Sigmoid colon (tissue), 7 donors: ENCODE data around the gene RAB36. TPM values are rescaled to one million over a fixed set of nuclear protein-coding genes. Genes with fewer than 3 reads are reported as not detected.

Experiments
- DNase-seq: peaks from one replicate; pipeline ENCODE4 v3.0.0-alpha.2; 2019
- H3K27ac ChIP-seq, 4 donors: fragments of 200-600 bp; sonication (generic); one replicate each; pipeline ENCODE4 v1.5.1; 2016 to 2019; ENCODE audit warnings: mild to moderate bottlenecking in 1 of 4
- H3K27me3 ChIP-seq, 3 donors: fragments of 200-600 bp; sonication (generic); one replicate each; pipeline ENCODE4 v1.5.1; 2019; ENCODE audit warnings: mild to moderate bottlenecking in 1 of 3
- H3K36me3 ChIP-seq, 4 donors: fragments of 200-600 bp; sonication (generic); one replicate each; pipeline ENCODE4 v1.5.1; 2016 to 2019
- H3K4me1 ChIP-seq, 4 donors: fragments of 200-600 bp; sonication (generic); one replicate each; pipeline ENCODE4 v1.5.1; 2017 to 2019
- H3K4me3 ChIP-seq, 4 donors: fragments of 200-600 bp; sonication (generic); one replicate each; pipeline ENCODE4 v1.5.1; 2017 to 2019; ENCODE audit warnings: mild to moderate bottlenecking in 2 of 4, moderate library complexity in 1 of 4
- H3K9me3 ChIP-seq, 4 donors: fragments of 200-600 bp in 3 of 4; sonication (generic) in 3 of 4; one replicate each; pipeline versions ENCODE4 v1.5.1 to v1.6.1; 2013 to 2019
- EP300 ChIP-seq, 4 donors: sonication (generic); formaldehyde crosslinking; IDR thresholded peaks; one replicate each; pipeline ENCODE4 v1.6.1; 2017; ENCODE audit warnings: antibody characterized with exemption in 4 of 4
- POLR2A ChIP-seq, 2 donors: fragments of 450-650 bp; IDR thresholded peaks; one replicate each; pipeline ENCODE4 v1.6.1; 2016; ENCODE audit warnings: antibody characterized with exemption in 2 of 2, mild to moderate bottlenecking in 2 of 2, moderate library complexity in 2 of 2
- POLR2AphosphoS5 ChIP-seq, 4 donors: sonication (generic); formaldehyde crosslinking; IDR thresholded peaks; one replicate each; pipeline ENCODE4 v1.6.1; 2017; ENCODE audit warnings: antibody characterized with exemption in 4 of 4
- WGBS, 2 donors: extraction: QIAGEN DNeasy Blood & Tissue Kit; methylation state at CpG; one replicate each; pipeline ENCODE4 v1.1.7; 2013; 5-methylcytosine and 5-hydroxymethylcytosine counted together
- intact Hi-C: fragments of 100-400 bp; cut with DNase I; formaldehyde crosslinking; loops from one replicate; pipeline ENCODE4 v1.15.1; 2023
- polyA plus RNA-seq, 3 donors: library from polyadenylated mRNA; stranded (reverse); fragments of 200-250 nt; gene quantifications; one replicate each; pipeline ENCODE4 v1.2.3, GENCODE V29; 2013
- total RNA-seq, 4 donors: library from RNA; depleted of rRNA; stranded (reverse); fragments of >200 nt; gene quantifications; one replicate each; pipeline ENCODE4 v1.1.0, GENCODE V29; 2016
- TF ChIP-seq, protein P1 (sequence below), 4 experiments: fragments of 450-650 bp in 3 of 4; fragments of 200-600 bp in 1 of 4; IDR thresholded peaks; one replicate each; pipeline ENCODE4 v1.5.1; 2016 to 2019; ENCODE audit warnings: antibody characterized with exemption in 4 of 4, mild to moderate bottlenecking in 3 of 4, moderate library complexity in 2 of 4
- donor health status: healthy with polysubstance abuse.
- donor health status: Bipolar disorder and iron deficiency.
- donor health status: healthy.

Gene RAB36
- total and polyA plus RNA-seq, 7 donors, result 0.23 to 5.3 (median 2.1) TPM

DNA sequence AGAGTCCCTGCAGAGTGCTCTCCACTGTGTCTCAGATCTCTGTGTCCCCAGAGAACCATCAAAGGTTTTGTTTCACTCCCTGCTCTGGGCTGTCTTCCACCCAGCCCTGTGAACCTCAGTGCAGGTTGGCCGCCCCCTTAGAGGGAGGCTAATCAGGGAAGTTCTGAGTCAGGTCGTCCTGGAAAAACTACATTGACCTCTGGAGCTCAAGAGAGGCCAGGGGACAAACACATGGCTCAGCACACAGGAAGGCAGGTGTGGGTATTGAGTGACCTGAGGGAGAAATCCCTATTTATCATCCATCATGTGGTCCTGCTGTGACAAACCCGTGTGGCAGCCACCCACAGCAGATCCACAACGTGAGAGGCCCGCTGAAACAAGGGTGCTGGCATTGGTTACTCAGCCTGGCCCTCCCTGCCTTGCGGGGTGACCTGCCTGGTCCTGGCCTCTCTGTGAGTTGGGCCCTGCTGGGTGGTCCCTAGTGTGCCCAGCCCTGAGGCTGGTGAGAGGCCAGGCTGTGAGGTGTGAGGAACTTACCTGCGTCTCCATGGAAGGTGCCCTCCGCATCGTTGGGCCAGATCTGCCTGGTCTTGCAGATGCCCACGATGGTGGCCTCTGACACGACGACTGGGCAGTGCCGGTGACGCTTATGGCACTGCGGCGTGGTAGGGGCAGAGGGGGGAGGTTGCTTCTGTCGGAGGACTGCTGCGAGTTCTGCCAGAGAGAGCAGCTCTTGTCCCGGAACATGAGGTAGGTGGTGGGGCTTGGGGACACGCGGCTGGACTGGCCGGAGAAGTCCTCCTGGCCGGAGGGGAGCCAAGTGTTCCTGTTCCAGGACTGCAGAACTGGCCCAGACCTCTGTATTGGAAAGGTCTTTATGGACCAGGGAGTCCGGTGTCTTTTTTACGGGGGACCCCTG lies 34.4 kb downstream of the RAB36 start:
- H3K9me3 ChIP-seq, result no peaks in the 10 kb centered on the region
- peak overlapping the region; percentile 33 to 77 (median 72) for H3K4me3 ChIP-seq
- intact Hi-C loops, result loop anchor here (5.0 to 10.0 kb wide), 2 partner anchors 208 to 345 kb away; no protein-coding TSS in a partner anchor
- TF ChIP-seq POLR2AphosphoS5 (IDR thresholded peaks at IDR 0.05), result peak in 1 of 4 donors; percentile 24
- TF ChIP-seq, protein P1, sequence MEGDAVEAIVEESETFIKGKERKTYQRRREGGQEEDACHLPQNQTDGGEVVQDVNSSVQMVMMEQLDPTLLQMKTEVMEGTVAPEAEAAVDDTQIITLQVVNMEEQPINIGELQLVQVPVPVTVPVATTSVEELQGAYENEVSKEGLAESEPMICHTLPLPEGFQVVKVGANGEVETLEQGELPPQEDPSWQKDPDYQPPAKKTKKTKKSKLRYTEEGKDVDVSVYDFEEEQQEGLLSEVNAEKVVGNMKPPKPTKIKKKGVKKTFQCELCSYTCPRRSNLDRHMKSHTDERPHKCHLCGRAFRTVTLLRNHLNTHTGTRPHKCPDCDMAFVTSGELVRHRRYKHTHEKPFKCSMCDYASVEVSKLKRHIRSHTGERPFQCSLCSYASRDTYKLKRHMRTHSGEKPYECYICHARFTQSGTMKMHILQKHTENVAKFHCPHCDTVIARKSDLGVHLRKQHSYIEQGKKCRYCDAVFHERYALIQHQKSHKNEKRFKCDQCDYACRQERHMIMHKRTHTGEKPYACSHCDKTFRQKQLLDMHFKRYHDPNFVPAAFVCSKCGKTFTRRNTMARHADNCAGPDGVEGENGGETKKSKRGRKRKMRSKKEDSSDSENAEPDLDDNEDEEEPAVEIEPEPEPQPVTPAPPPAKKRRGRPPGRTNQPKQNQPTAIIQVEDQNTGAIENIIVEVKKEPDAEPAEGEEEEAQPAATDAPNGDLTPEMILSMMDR (IDR thresholded peaks at IDR 0.05), result no peak
- 30 to 57% methylated on average over 25 of the region's 25 CpGs for WGBS, 2 donors
- no peaks in the 10 kb centered on the region for H3K36me3 ChIP-seq
- peak overlapping the region; percentile 81 to 86 (median 85) for H3K27ac ChIP-seq
- H3K27me3 ChIP-seq, result no peaks in the 10 kb centered on the region
- peak; percentile 78 for DNase-seq
- H3K4me1 ChIP-seq, result peaks cover 0 to 55% (median 50%) of the 10 kb centered on the region in 4 donors

DNA sequence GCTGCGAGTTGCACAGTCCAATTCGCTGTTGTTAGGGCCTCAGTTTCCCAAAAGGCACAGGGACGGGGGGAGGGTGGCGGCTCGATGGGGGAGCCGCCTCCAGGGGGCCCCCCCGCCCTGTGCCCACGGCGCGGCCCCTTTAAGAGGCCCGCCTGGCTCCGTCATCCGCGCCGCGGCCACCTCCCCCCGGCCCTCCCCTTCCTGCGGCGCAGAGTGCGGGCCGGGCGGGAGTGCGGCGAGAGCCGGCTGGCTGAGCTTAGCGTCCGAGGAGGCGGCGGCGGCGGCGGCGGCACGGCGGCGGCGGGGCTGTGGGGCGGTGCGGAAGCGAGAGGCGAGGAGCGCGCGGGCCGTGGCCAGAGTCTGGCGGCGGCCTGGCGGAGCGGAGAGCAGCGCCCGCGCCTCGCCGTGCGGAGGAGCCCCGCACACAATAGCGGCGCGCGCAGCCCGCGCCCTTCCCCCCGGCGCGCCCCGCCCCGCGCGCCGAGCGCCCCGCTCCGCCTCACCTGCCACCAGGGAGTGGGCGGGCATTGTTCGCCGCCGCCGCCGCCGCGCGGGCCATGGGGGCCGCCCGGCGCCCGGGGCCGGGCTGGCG lies 35.1 kb downstream of the RAB36 start, which contains the start of gene BCR:
BCR (plus strand) TSS at position 209 of the 592 bp plus-strand sequence. CDS start 452 bp downstream, outside the sequence.
- Histone ChIP-seq H3K27ac (peak within 1 kb of the TSS; percentile 81 to 86 (median 85)), H3K27me3 (no peaks in the 10 kb centered on the region), H3K4me1 (peaks cover 0 to 61% (median 54%) of the 10 kb centered on the region in 4 donors), H3K4me3 (peak within 1 kb of the TSS; percentile 64 to 77 (median 72)), H3K9me3 (no peaks in the 10 kb centered on the region), H3K36me3 (no peaks in the 10 kb centered on the region)
- intact Hi-C loops, result no loop called here
- WGBS, 2 donors, result 0% methylated on average over 88 of the region's 88 CpGs
- DNase-seq, result peak; percentile 89
- TF ChIP-seq POLR2AphosphoS5 (IDR thresholded peaks at IDR 0.05) (peak; percentile 80 to 91 (median 84)), POLR2A (IDR thresholded peaks at IDR 0.05) (no peak)

DNA sequence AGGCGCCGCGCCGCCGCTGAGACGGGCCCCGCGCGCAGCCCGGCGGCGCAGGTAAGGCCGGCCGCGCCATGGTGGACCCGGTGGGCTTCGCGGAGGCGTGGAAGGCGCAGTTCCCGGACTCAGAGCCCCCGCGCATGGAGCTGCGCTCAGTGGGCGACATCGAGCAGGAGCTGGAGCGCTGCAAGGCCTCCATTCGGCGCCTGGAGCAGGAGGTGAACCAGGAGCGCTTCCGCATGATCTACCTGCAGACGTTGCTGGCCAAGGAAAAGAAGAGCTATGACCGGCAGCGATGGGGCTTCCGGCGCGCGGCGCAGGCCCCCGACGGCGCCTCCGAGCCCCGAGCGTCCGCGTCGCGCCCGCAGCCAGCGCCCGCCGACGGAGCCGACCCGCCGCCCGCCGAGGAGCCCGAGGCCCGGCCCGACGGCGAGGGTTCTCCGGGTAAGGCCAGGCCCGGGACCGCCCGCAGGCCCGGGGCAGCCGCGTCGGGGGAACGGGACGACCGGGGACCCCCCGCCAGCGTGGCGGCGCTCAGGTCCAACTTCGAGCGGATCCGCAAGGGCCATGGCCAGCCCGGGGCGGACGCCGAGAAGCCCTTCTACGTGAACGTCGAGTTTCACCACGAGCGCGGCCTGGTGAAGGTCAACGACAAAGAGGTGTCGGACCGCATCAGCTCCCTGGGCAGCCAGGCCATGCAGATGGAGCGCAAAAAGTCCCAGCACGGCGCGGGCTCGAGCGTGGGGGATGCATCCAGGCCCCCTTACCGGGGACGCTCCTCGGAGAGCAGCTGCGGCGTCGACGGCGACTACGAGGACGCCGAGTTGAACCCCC lies 35.8 kb downstream of the RAB36 start:
- no peaks in the 10 kb centered on the region for H3K27me3 ChIP-seq
- H3K9me3 ChIP-seq, result no peaks in the 10 kb centered on the region
- 9 to 21% methylated on average over 112 of the region's 112 CpGs for WGBS, 2 donors
- no peaks in the 10 kb centered on the region for H3K36me3 ChIP-seq
- TF ChIP-seq POLR2A (IDR thresholded peaks at IDR 0.05) (no peak), EP300 (IDR thresholded peaks at IDR 0.05) (no peak), POLR2AphosphoS5 (IDR thresholded peaks at IDR 0.05) (no peak)
- TF ChIP-seq, protein P1 (IDR thresholded peaks at IDR 0.05), result no peak
- H3K4me3 ChIP-seq, result peak overlapping the region; percentile 64 to 77 (median 72)
- peak overlapping the region; percentile 68 to 86 (median 79) for H3K27ac ChIP-seq
- no peak for DNase-seq
- H3K4me1 ChIP-seq, result peaks cover 0 to 61% (median 54%) of the 10 kb centered on the region in 4 donors
- intact Hi-C loops, result no loop called here

DNA sequence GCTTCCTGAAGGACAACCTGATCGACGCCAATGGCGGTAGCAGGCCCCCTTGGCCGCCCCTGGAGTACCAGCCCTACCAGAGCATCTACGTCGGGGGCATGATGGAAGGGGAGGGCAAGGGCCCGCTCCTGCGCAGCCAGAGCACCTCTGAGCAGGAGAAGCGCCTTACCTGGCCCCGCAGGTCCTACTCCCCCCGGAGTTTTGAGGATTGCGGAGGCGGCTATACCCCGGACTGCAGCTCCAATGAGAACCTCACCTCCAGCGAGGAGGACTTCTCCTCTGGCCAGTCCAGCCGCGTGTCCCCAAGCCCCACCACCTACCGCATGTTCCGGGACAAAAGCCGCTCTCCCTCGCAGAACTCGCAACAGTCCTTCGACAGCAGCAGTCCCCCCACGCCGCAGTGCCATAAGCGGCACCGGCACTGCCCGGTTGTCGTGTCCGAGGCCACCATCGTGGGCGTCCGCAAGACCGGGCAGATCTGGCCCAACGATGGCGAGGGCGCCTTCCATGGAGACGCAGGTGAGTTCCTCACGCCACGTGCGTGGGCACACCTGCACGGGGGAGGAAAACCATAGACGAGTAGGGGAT lies 36.5 kb downstream of the RAB36 start:
- DNase-seq, result no peak
- Histone ChIP-seq H3K9me3 (no peaks in the 10 kb centered on the region), H3K4me1 (peaks cover 0 to 61% (median 54%) of the 10 kb centered on the region in 4 donors), H3K27ac (peak overlapping the region; percentile 68 to 86 (median 79)), H3K27me3 (no peaks in the 10 kb centered on the region), H3K4me3 (peak overlapping the region; percentile 64 to 77 (median 72)), H3K36me3 (no peaks in the 10 kb centered on the region)
- no peak for TF ChIP-seq EP300 (IDR thresholded peaks at IDR 0.05)
- TF ChIP-seq POLR2AphosphoS5 (IDR thresholded peaks at IDR 0.05), result no peak
- TF ChIP-seq, protein P1 (IDR thresholded peaks at IDR 0.05), result no peak
- no peak for TF ChIP-seq POLR2A (IDR thresholded peaks at IDR 0.05)
- intact Hi-C loops, result no loop called here
- WGBS, 2 donors, result 43 to 83% methylated on average over 43 of the region's 43 CpGs
